Measurements from ENCODE around the gene PSMA4.

DNA sequence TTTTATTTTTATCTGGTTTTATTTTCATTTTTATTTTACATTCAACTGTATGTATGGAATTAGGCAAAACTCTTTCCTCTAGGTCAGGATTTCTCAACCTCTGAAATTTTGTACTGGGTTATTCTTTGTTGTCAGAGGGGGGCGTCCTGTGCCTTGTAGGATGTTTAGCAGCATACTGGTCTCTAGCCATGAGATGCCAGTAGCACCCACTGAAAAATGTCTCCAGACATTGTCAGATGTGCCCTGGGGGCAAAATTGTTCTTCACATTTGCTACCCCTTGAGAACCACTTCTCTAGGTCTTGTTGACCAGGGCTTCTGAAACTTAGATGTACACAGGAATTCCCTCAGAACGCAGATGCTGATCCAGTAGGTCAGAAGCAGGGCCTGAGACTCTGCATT is 30.5 kb downstream of the PSMA4 start:
- TF ChIP-seq POLR2AphosphoS5 (IDR thresholded peaks at IDR 0.05; ENCODE audit: low read depth, low read length): no peak
- TF ChIP-seq TAF1 (IDR thresholded peaks at IDR 0.05; ENCODE audit: borderline replicate concordance, insufficient read depth, low read length): no peak
